HG02759 (cell line): ENCODE results near the gene FITM1.

ENCODE experiments used
- ATAC-seq: cut with Tn5 transposase; IDR thresholded peaks from one replicate; pipeline ENCODE4 v1.9.1; 2021; ENCODE audit warnings: mild to moderate bottlenecking, moderate library complexity; ENCODE audit not compliant: unreplicated experiment

Gene FITM1

DNA sequence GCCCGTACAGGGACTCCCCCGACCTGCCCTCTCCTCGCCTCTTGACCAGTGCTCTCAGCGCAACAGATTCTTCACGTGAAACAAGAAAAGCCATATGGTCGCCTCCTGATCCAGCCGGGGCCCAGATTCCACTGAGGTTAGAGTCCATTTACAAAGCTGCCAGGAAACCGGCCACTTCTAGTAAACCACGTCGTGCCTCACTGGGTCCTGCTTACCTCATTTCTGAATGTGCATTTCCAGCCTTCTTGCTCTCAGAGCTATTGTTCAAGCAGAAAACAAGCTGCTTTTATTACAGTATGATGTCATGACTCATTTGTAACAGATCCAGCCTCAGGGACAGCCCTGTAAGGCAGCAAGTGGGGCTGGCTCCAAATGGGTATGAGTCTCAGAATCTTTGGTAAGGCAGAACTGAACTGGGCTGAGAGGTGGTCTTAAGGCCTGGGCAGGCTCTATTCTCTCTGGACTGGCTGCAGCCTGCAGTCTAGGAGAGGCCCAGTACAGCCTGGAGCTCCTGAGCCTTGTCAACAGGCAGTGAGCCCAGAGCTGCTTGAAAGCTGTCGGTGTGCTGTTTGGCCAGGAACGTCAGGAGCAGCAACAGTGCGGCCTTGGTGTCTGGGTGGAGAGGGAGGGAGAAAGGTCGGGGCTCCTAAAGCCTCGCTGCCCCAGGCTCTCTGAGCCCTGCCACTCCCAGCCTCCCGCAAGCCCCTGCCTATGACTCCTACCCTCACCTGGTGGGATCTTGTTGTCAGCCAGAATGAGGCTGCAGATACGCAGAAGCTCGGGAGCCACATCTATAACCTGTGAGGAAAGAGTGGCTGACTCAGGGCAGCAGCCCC lies 49.7 kb downstream of the FITM1 start:
- no peak for ATAC-seq

DNA sequence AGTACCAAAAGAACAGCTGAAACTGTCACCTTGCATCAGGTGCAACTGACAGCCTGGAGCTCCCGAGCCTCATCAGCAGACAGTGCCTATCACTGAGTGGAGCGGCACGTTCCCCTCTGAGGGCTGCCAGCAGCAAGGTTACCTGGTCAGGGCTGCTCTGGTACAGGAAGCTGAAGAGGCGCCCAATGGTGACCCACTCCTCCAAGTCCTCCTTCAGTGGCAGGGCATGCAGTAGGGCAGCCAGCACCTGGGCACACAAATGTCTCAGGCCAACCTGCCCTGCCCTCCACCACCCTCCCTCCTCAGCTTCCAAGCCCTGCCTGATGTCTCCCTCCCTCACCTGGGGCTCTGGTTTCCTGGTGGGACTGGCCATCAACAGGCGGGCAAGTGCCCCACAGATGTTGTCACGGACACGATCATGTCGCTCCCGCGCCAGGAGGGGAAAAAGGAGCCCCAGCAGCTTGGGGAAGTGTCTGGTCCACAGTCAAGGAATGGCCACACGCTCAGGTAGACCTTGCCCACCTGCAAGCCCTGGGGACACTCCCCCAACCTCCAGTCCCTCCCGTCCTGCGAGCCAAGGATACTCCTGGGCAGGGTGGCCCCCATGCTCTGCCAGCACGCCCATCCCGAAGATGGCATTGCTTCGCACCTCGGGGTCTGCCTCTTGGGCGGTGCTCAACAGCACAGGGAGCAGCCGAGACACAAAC lies 51.1 kb downstream of the FITM1 start:
- ATAC-seq = no peak
